H1 (cell line): Measurements from ENCODE around the gene NUP205. TPM values are rescaled to one million over a fixed set of nuclear protein-coding genes. Genes with fewer than 3 reads are reported as not detected.

Experiments used
- CTCF ChIA-PET: fragments of 300-600 bp; sonication (Branson Sonifier 250); formaldehyde crosslinking; loops from one replicate; lab custom pipeline; 2021; ENCODE audit not compliant: partially characterized antibody; lab: Charles Lee
- POLR2A ChIA-PET: fragments of 300-600 bp; sonication (Branson Sonifier 250); formaldehyde crosslinking; loops from one replicate; lab custom pipeline; 2021; ENCODE audit warnings: inconsistent platforms; ENCODE audit not compliant: partially characterized antibody; lab: Charles Lee
- DNase-seq, 2 experiments: peaks; one replicate each; pipeline versions ENCODE4 v3.0.0 to v3.0.0-alpha.2; 2010 to 2022; ENCODE audit warnings: low spot score in 2 of 2, low read depth in 1 of 2, mixed read lengths in 1 of 2
- FAIRE-seq: peaks from 2 replicates; lab custom pipeline; 2011; peaks lifted over from hg19 to GRCh38; lab: Jason Lieb, UNC
- H2AFZ ChIP-seq: 2 replicates; pipeline ENCODE4 v1.8.1; 2012; ENCODE audit warnings: low read length, inconsistent platforms
- H2AK5ac ChIP-seq: 2 replicates; pipeline ENCODE4 v1.6.1; 2013; ENCODE audit warnings: low read depth, low read length
- H2BK120ac ChIP-seq: replicated peaks from 2 replicates; pipeline ENCODE3; 2013; ENCODE audit warnings: low read depth, low read length, inconsistent platforms
- H2BK12ac ChIP-seq: 2 replicates; pipeline ENCODE4 v1.6.1; 2013; ENCODE audit warnings: low read depth, low read length
- H2BK15ac ChIP-seq: 2 replicates; pipeline ENCODE4 v1.6.1; 2013; ENCODE audit warnings: low read length
- H2BK20ac ChIP-seq: 2 replicates; pipeline ENCODE4 v1.6.1; 2013; ENCODE audit warnings: low read length
- H2BK5ac ChIP-seq: 2 replicates; pipeline ENCODE4 v1.6.1; 2013; ENCODE audit warnings: low read depth, low read length
- H3K14ac ChIP-seq: 2 replicates; pipeline ENCODE4 v1.6.1; 2013; ENCODE audit warnings: inconsistent platforms; ENCODE audit not compliant: insufficient read length
- H3K18ac ChIP-seq: 2 replicates; pipeline ENCODE4 v1.6.1; 2013; ENCODE audit warnings: low read length; ENCODE audit errors: extremely low read depth
- H3K23ac ChIP-seq: 2 replicates; pipeline ENCODE4 v1.6.1; 2013; ENCODE audit warnings: inconsistent platforms; ENCODE audit not compliant: insufficient read length
- H3K23me2 ChIP-seq: 2 replicates; pipeline ENCODE4 v1.6.1; 2013; ENCODE audit warnings: low read depth, low read length
- H3K27ac ChIP-seq: 2 replicates; pipeline ENCODE4 v1.6.1; 2011; ENCODE audit warnings: low read depth, low read length, inconsistent platforms
- H3K27me3 ChIP-seq, 4 experiments: replicated peaks in 1 of 4; 1 replicate in 1 of 4; 2 replicates in 3 of 4; pipeline versions ENCODE4 v1.6.1 to v1.8.1; 2011 to 2013; ENCODE audit warnings: low read length in 3 of 4, mild to moderate bottlenecking in 3 of 4, inconsistent platforms in 2 of 4, mixed read lengths in 2 of 4, moderate library complexity in 1 of 4; ENCODE audit not compliant: control insufficient read depth in 3 of 4, insufficient read depth in 3 of 4; ENCODE audit errors: extremely low read depth in 1 of 4
- H3K36me3 ChIP-seq, 4 experiments: 2 replicates each; pipeline versions ENCODE4 v1.6.1 to v1.8.1; 2011 to 2013; ENCODE audit warnings: mild to moderate bottlenecking in 4 of 4, low read length in 3 of 4, moderate library complexity in 2 of 4, control low read depth in 1 of 4, inconsistent platforms in 1 of 4; ENCODE audit not compliant: insufficient read depth in 4 of 4, control insufficient read depth in 2 of 4
- H3K4ac ChIP-seq: replicated peaks from 2 replicates; pipeline ENCODE3; 2013; ENCODE audit warnings: low read length, low read depth, mixed read lengths, inconsistent platforms; ENCODE audit not compliant: insufficient read length
- H3K4me1 ChIP-seq, 4 experiments: replicated peaks in 1 of 4; 1 replicate in 1 of 4; 2 replicates in 3 of 4; pipeline versions ENCODE4 v1.6.1 to v1.8.1; 2011 to 2013; ENCODE audit warnings: low read length in 3 of 4, inconsistent platforms in 2 of 4, mixed read lengths in 1 of 4; ENCODE audit not compliant: insufficient read depth in 4 of 4, control insufficient read depth in 3 of 4
- H3K4me2 ChIP-seq, 2 experiments: 2 replicates each; pipeline versions ENCODE4 v1.6.1 to v1.8.1; 2011 to 2013; ENCODE audit warnings: low read depth in 2 of 2, low read length in 2 of 2, control low read depth in 1 of 2, inconsistent platforms in 1 of 2, mild to moderate bottlenecking in 1 of 2; ENCODE audit not compliant: insufficient read depth in 1 of 2
- H3K4me3 ChIP-seq, 4 experiments: fragments of 200-600, 300-600 bp in 1 of 4; sonication (generic), shearing (Covaris generic), sonication (Bioruptor Twin) in 1 of 4; 2 replicates each; pipeline versions ENCODE4 v1.5.1 to v1.8.1; 2011 to 2016; ENCODE audit warnings: low read length in 4 of 4, low read depth in 3 of 4, control low read depth in 2 of 4, inconsistent platforms in 2 of 4, mild to moderate bottlenecking in 2 of 4, mixed read lengths in 1 of 4, moderate library complexity in 1 of 4; ENCODE audit not compliant: insufficient read depth in 2 of 4; ENCODE audit errors: extremely low read depth in 1 of 4
- H3K56ac ChIP-seq: replicated peaks from 2 replicates; pipeline ENCODE3; 2013; ENCODE audit warnings: low read depth, mild to moderate bottlenecking, mixed read lengths, low read length, inconsistent platforms; ENCODE audit not compliant: insufficient read length
- H3K79me1 ChIP-seq: 2 replicates; pipeline ENCODE4 v1.6.1; 2013; ENCODE audit warnings: low read depth, low read length, control low read depth
- H3K79me2 ChIP-seq, 2 experiments: 2 replicates each; pipeline versions ENCODE4 v1.6.1 to v1.8.1; 2012 to 2013; ENCODE audit warnings: low read length in 2 of 2, mild to moderate bottlenecking in 2 of 2, inconsistent platforms in 1 of 2; ENCODE audit not compliant: insufficient read depth in 2 of 2, control insufficient read depth in 1 of 2
- H3K9ac ChIP-seq, 4 experiments: replicated peaks in 1 of 4; 1 replicate in 1 of 4; 2 replicates in 3 of 4; pipeline versions ENCODE4 v1.6.1 to v1.8.1; 2011 to 2013; ENCODE audit warnings: low read depth in 3 of 4, low read length in 3 of 4, control low read depth in 2 of 4, mild to moderate bottlenecking in 2 of 4, moderate library complexity in 2 of 4, inconsistent platforms in 1 of 4; ENCODE audit errors: extremely low read depth in 1 of 4
- H3K9me3 ChIP-seq, 2 experiments: 2 replicates each; pipeline versions ENCODE4 v1.6.1 to v1.8.1; 2012 to 2013; ENCODE audit warnings: mild to moderate bottlenecking in 2 of 2, moderate library complexity in 2 of 2, control low read depth in 1 of 2, inconsistent platforms in 1 of 2, low read depth in 1 of 2, low read length in 1 of 2, mixed read lengths in 1 of 2; ENCODE audit not compliant: insufficient read depth in 2 of 2
- H4K20me1 ChIP-seq, 2 experiments: replicated peaks in 1 of 2; 2 replicates each; pipeline versions ENCODE3 to v1.8.1; 2011 to 2013; ENCODE audit warnings: inconsistent platforms in 2 of 2, low read length in 2 of 2, mild to moderate bottlenecking in 1 of 2; ENCODE audit not compliant: insufficient read depth in 2 of 2, control insufficient read depth in 1 of 2
- H4K5ac ChIP-seq: 2 replicates; pipeline ENCODE4 v1.6.1; 2013; ENCODE audit warnings: low read length, low read depth, mixed read lengths, inconsistent platforms; ENCODE audit not compliant: insufficient read length
- H4K8ac ChIP-seq: 2 replicates; pipeline ENCODE4 v1.8.0; 2013; ENCODE audit warnings: mild to moderate bottlenecking, moderate library complexity, low read length, inconsistent platforms; ENCODE audit not compliant: insufficient read depth; ENCODE audit errors: extremely low read depth
- H4K91ac ChIP-seq: replicated peaks from 2 replicates; pipeline ENCODE3; 2013; ENCODE audit warnings: low read length, mixed read lengths, inconsistent platforms; ENCODE audit not compliant: insufficient read length
- CHD1 ChIP-seq: IDR thresholded peaks from 2 replicates; pipeline ENCODE4 v1.6.1; 2012; ENCODE audit warnings: low read depth, low read length, improper control_type of control experiment
- CREB1 ChIP-seq: IDR thresholded peaks from 2 replicates; pipeline ENCODE4 v1.6.1; 2012; ENCODE audit warnings: inconsistent platforms
- EGR1 ChIP-seq: IDR thresholded peaks from 2 replicates; pipeline ENCODE4 v1.6.1; 2011; ENCODE audit warnings: low read depth, low read length, borderline replicate concordance
- MAX ChIP-seq: IDR thresholded peaks from 2 replicates; pipeline ENCODE4 v1.6.1; 2012; ENCODE audit warnings: inconsistent platforms
- PHF8 ChIP-seq: fragments of 200-600 bp; sonication (generic); conservative IDR thresholded peaks from 2 replicates; pipeline ENCODE4 v1.7.1; 2012; ENCODE audit warnings: low read depth, mild to moderate bottlenecking, inconsistent platforms, low read length, moderate library complexity
- POLR2AphosphoS5 ChIP-seq: IDR thresholded peaks from 2 replicates; pipeline ENCODE4 v1.6.1; 2011; ENCODE audit warnings: low read depth, low read length
- SP4 ChIP-seq: IDR thresholded peaks from 2 replicates; pipeline ENCODE4 v1.6.1; 2012; ENCODE audit warnings: low read length, inconsistent platforms
- TCF12 ChIP-seq: IDR thresholded peaks from 2 replicates; pipeline ENCODE4 v1.6.1; 2011; ENCODE audit warnings: low read depth, mild to moderate bottlenecking, low read length
- TEAD4 ChIP-seq: IDR thresholded peaks from 2 replicates; pipeline ENCODE4 v1.6.1; 2012; ENCODE audit warnings: low read depth, low read length, inconsistent platforms, mixed read lengths
- WGBS, 2 experiments: shearing (Covaris generic) in 1 of 2; methylation state at CpG; one replicate each; pipeline versions ENCODE4 v1.1.6 to v1.1.7; 2013 to 2015; ENCODE audit warnings: low lambda C conversion rate in 2 of 2, mixed read lengths in 2 of 2, inconsistent platforms in 1 of 2, low coverage in 1 of 2, missing lambda C conversion rate in 1 of 2; ENCODE audit not compliant: insufficient replicate concordance in 2 of 2, insufficient coverage in 1 of 2, insufficient read length in 1 of 2; ENCODE audit errors: extremely low coverage in 1 of 2, missing lambda C conversion rate in 1 of 2; 5-methylcytosine and 5-hydroxymethylcytosine counted together
- polyA plus RNA-seq, 7 experiments: library from polyadenylated mRNA; depleted of rRNA in 3 of 7; stranded (reverse) in 5 of 7; unstranded in 2 of 7; fragments of >200 nt in 5 of 7; fragments of 200-250 nt in 2 of 7; gene quantifications; 1 replicate in 5 of 7; 2 replicates in 1 of 7; 4 replicates in 1 of 7; pipeline versions ENCODE4 v1.2.1 to v1.2.3, GENCODE V29; 2011 to 2013; ENCODE audit warnings: missing spikeins in 2 of 7, mixed read lengths in 2 of 7
- total RNA-seq: library from RNA; stranded (reverse); fragmentation: NEBNext Ultra II Directional; extraction: Animal tissue kit (Norgen Biotek cat#: 25700); gene quantifications from 2 replicates; pipeline ENCODE4 v1.2.1, GENCODE V29; 2021

NUP205 gene
- total and polyA plus RNA-seq, 2 of the 8 experiments (the other 6 are each of a cell fraction or from before 2014, with no cell fraction given) = 148 to 216 TPM

GRCh38 chr7:135684136-135684535, 126.4 kb downstream of the NUP205 start:
- Histone ChIP-seq H3K27me3 (no peaks in the 10 kb centered on the region), H3K23me2 (no peaks in the 10 kb centered on the region), H3K79me1 (peaks cover 8% of the 10 kb centered on the region), H3K9ac (no peak overlapping the region), H3K4me3 (no peak overlapping the region), H2BK12ac (no peak overlapping the region), H3K79me2 (no peaks in the 10 kb centered on the region; a peak in 1 of 4 replicates), H4K5ac (no peak overlapping the region), H3K9me3 (no peaks in the 10 kb centered on the region), H2AFZ (no peak overlapping the region), H3K14ac (no peak overlapping the region), H3K4ac (no peak overlapping the region), H3K23ac (no peak overlapping the region), H3K4me2 (no peak overlapping the region), H3K56ac (no peak overlapping the region), H2BK120ac (no peak overlapping the region), H3K36me3 (peaks cover 0 to 7% (median under 1%) of the 10 kb centered on the region in 4 experiments; a peak in 3 of 8 replicates), H2AK5ac (no peak overlapping the region), H2BK15ac (no peak overlapping the region), H3K27ac (no peak overlapping the region), H2BK5ac (no peak overlapping the region), H4K20me1 (peaks cover 0 to 11% of the 10 kb centered on the region in 2 experiments), H3K18ac (no peak overlapping the region), H3K4me1 (peaks cover 0 to 3% (median 0%) of the 10 kb centered on the region in 4 experiments; a peak in 2 of 7 replicates), H4K91ac (no peak overlapping the region), H2BK20ac (no peak overlapping the region), H4K8ac (no peak overlapping the region)
- ChIA-PET POLR2A (interaction anchor here (1.5 kb wide), 1 partner anchor 22 kb away, joined by 4 read pairs; the partner anchor contains the start of gene STMP1), CTCF (interaction anchor here (0.5 to 5.9 kb wide), 4 partner anchors 12 to 327 kb away, joined by 3 to 89 read pairs (median 8); no protein-coding TSS in a partner anchor)
- no peak for DNase-seq
- WGBS, 2 experiments = 87% methylated on average over 3 of the region's 3 CpGs; no CpG with 5 or more reads in 1 of the 2 experiments
- no peak for FAIRE-seq
- TF ChIP-seq SP4 (no peak), TCF12 (no peak), POLR2AphosphoS5 (no peak), PHF8 (no peak), EGR1 (no peak), CHD1 (no peak), CREB1 (no peak), TEAD4 (no peak), MAX (no peak)
